Loucy (cell line): ENCODE data around the gene PNPLA6.

Experiments used
- EZH2phosphoT487 ChIP-seq: fragments of 200-600 bp; IDR thresholded peaks from 2 replicates; pipeline ENCODE4 v1.6.1; 2018; ENCODE audit warnings: antibody characterized with exemption, mild to moderate bottlenecking, moderate library complexity, borderline replicate concordance
- TF ChIP-seq, protein P1 (sequence below): fragments of 200-600 bp; sonication (generic); conservative IDR thresholded peaks from 2 replicates; pipeline ENCODE4 v1.5.1; 2014; ENCODE audit warnings: mild to moderate bottlenecking, antibody characterized with exemption, low read length

DNA sequence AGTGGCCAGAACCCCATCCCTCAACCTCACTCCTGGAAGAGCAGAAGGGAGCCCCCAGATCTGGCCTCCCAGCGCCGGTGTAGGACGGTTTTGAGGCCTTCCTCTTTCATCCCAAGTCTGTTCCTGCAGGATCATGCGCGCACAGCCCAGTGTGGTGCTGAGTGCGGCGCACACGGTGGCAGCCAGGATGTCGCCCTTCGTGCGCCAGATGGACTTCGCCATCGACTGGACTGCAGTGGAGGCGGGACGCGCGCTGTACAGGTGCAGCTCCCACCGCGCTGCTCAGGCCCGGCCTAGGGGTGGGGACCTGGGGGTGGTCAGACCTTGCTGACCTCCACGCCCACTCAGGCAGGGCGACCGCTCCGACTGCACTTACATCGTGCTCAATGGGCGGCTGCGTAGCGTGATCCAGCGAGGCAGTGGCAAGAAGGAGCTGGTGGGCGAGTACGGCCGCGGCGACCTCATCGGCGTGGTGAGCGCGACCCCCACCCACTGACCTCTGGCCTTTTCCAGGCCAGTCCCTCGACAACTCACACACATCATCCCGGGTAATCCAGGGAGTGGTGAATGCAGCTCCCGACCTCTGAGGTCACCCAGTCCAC lies 14.8 kb downstream of the PNPLA6 start:
- TF ChIP-seq, protein P1, sequence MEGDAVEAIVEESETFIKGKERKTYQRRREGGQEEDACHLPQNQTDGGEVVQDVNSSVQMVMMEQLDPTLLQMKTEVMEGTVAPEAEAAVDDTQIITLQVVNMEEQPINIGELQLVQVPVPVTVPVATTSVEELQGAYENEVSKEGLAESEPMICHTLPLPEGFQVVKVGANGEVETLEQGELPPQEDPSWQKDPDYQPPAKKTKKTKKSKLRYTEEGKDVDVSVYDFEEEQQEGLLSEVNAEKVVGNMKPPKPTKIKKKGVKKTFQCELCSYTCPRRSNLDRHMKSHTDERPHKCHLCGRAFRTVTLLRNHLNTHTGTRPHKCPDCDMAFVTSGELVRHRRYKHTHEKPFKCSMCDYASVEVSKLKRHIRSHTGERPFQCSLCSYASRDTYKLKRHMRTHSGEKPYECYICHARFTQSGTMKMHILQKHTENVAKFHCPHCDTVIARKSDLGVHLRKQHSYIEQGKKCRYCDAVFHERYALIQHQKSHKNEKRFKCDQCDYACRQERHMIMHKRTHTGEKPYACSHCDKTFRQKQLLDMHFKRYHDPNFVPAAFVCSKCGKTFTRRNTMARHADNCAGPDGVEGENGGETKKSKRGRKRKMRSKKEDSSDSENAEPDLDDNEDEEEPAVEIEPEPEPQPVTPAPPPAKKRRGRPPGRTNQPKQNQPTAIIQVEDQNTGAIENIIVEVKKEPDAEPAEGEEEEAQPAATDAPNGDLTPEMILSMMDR = no peak
- no peak for TF ChIP-seq EZH2phosphoT487
